Measurements from ENCODE around the gene ILKAP. TPM values are rescaled to one million over a fixed set of nuclear protein-coding genes. Genes with fewer than 3 reads are reported as not detected.

The ILKAP gene
- total RNA-seq, 1 experiment from 2014 or later: 59.6 TPM

GRCh38 chr2:238216651-238217184 lies 13.2 kb upstream of the ILKAP start:
- TF ChIP-seq CTCF (IDR thresholded peaks at IDR 0.05; ENCODE audit: unreplicated experiment): no peak
- intact Hi-C loops (cut with micrococcal nuclease): no loop called here
- POLR2A ChIA-PET: interaction anchor here (0.6 to 3.0 kb wide), 3 partner anchors 10 to 125 kb away, joined by 3 to 12 read pairs (median 3); partner anchors contain the start of gene ILKAP
- peaks cover 20% of the 10 kb centered on the region for H3K27me3 Mint-ChIP-seq (ENCODE audit: insufficient read depth, unreplicated experiment)
- no TSS peak for BruUV-seq (replicated peaks)
- H3K4me1 Mint-ChIP-seq (ENCODE audit: insufficient read depth, unreplicated experiment): no peaks in the 10 kb centered on the region
- no peak overlapping the region for H3K4me3 Mint-ChIP-seq (ENCODE audit: unreplicated experiment)
- CTCF ChIA-PET: interaction anchor here (0.6 kb wide), 1 partner anchor 48 kb away, joined by 3 read pairs; no protein-coding TSS in a partner anchor
- no peak for DNase-seq (ENCODE audit: unreplicated experiment)
- H3K36me3 Mint-ChIP-seq (ENCODE audit: insufficient read depth, unreplicated experiment): no peaks in the 10 kb centered on the region
- no peak overlapping the region for H3K27ac Mint-ChIP-seq (ENCODE audit: low read depth, unreplicated experiment)
- H3K9me3 Mint-ChIP-seq (ENCODE audit: unreplicated experiment): no peaks in the 10 kb centered on the region

DNA sequence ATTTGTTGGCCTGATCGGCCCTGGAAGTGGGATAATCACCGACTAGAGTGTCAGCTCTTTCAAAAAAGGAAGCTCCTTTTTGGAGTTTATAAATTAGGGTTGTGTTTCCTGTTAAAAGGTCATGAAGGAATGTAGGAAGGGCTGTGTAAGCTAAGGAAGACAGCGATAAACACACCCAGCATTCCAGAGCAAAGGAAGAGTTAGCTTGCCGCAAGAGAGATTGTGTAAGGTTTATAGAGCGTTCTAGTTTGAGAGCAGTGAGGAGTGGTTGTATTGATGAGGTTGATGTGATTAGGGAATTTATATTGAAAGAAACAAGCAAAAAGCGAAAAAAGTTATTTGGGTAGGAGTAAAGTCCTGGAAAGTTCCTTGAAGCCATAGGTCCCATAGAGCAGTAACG lies 3.5 kb upstream of the ILKAP start:
- no peak overlapping the region for H3K4me3 Mint-ChIP-seq (ENCODE audit: unreplicated experiment)
- no TSS peak for BruUV-seq (replicated peaks)
- TF ChIP-seq CTCF (IDR thresholded peaks at IDR 0.05; ENCODE audit: unreplicated experiment): no peak
- POLR2A ChIA-PET: interaction anchor here (0.7 kb wide), 1 partner anchor 11 kb away, joined by 3 read pairs; no protein-coding TSS in a partner anchor
- peaks cover 6% of the 10 kb centered on the region for H3K27me3 Mint-ChIP-seq (ENCODE audit: insufficient read depth, unreplicated experiment)
- intact Hi-C loops (cut with micrococcal nuclease): no loop called here
- CTCF ChIA-PET: interaction anchor here (0.7 to 1.0 kb wide), 2 partner anchors 31 to 573 kb away, joined by 3 read pairs; no protein-coding TSS in a partner anchor
- peaks cover 9% of the 10 kb centered on the region for H3K4me1 Mint-ChIP-seq (ENCODE audit: insufficient read depth, unreplicated experiment)
- no peaks in the 10 kb centered on the region for H3K9me3 Mint-ChIP-seq (ENCODE audit: unreplicated experiment)
- H3K36me3 Mint-ChIP-seq (ENCODE audit: insufficient read depth, unreplicated experiment): peaks cover 6% of the 10 kb centered on the region
- no peak overlapping the region for H3K27ac Mint-ChIP-seq (ENCODE audit: low read depth, unreplicated experiment)
- DNase-seq (ENCODE audit: unreplicated experiment): no peak

- Mint-ChIP-seq H3K4me3 (ENCODE audit: unreplicated experiment) (peak overlapping the region; percentile 84), H3K36me3 (ENCODE audit: insufficient read depth, unreplicated experiment) (peaks cover 13% of the 10 kb centered on the region), H3K4me1 (ENCODE audit: insufficient read depth, unreplicated experiment) (peaks cover 25% of the 10 kb centered on the region), H3K9me3 (ENCODE audit: unreplicated experiment) (no peaks in the 10 kb centered on the region), H3K27me3 (ENCODE audit: insufficient read depth, unreplicated experiment) (no peaks in the 10 kb centered on the region), H3K27ac (ENCODE audit: low read depth, unreplicated experiment) (peak overlapping the region; percentile 44)
- CTCF ChIA-PET: interaction anchor here (0.6 kb wide), 1 partner anchor 375 kb away, joined by 3 read pairs; no protein-coding TSS in a partner anchor
- no peak for DNase-seq (ENCODE audit: unreplicated experiment)
- intact Hi-C loops (cut with micrococcal nuclease): no loop called here
- no peak for TF ChIP-seq CTCF (IDR thresholded peaks at IDR 0.05; ENCODE audit: unreplicated experiment)
- POLR2A ChIA-PET: interaction anchor here (0.6 to 4.0 kb wide), 14 partner anchors 9 to 388 kb away, joined by 3 to 22 read pairs (median 4); partner anchors contain the start of genes HES6 and SCLY
- TSS peak; percentile 86 for BruUV-seq (replicated peaks)
These were observed 633 bp upstream of the ILKAP start for GRCh38 chr2:238203973-238204683.

Measured in MCF 10A (cell line).